SK-N-SH (cell line): Measurements from ENCODE around the gene CRISPLD2. TPM values are rescaled to one million over a fixed set of nuclear protein-coding genes. Genes with fewer than 3 reads are reported as not detected.

Source experiments
- CTCF ChIA-PET: fragments of 300-600, 350-600 bp; formaldehyde crosslinking; extraction: SDS; loops from one replicate; lab custom pipeline; 2021; lab: Yijun Ruan, JAX
- POLR2A ChIA-PET: fragments of 350-600 bp; sonication (Branson Sonifier 250); formaldehyde crosslinking; extraction: SDS; loops from one replicate; lab custom pipeline; 2020; ENCODE audit warnings: antibody characterized with exemption, inconsistent platforms; lab: Yijun Ruan, JAX
- DNase-seq: peaks from one replicate; pipeline ENCODE4 v3.0.0; 2012
- H2AFZ ChIP-seq: fragments of 200-600 bp; sonication (generic); 2 replicates; pipeline ENCODE4 v1.8.1; 2016; ENCODE audit warnings: antibody characterized with exemption, mild to moderate bottlenecking, low read depth
- H3F3A ChIP-seq: fragments of 200-600 bp; sonication (generic); replicated peaks from 2 replicates; pipeline ENCODE3; 2016; ENCODE audit warnings: antibody characterized with exemption, mild to moderate bottlenecking; ENCODE audit not compliant: insufficient read depth
- H3K27ac ChIP-seq, 2 experiments: fragments of 200-500 bp in 1 of 2; fragments of 200-600 bp in 1 of 2; sonication (Bioruptor generic) in 1 of 2; sonication (generic), shearing (Covaris generic) in 1 of 2; 2 replicates each; pipeline versions ENCODE4 v1.5.1 to v1.6.1; 2014 to 2016; ENCODE audit warnings: low read depth in 2 of 2, inconsistent platforms in 1 of 2, low read length in 1 of 2, mild to moderate bottlenecking in 1 of 2, mixed read lengths in 1 of 2
- H3K27me3 ChIP-seq: fragments of 200-600 bp; sonication (generic), shearing (Covaris generic); 2 replicates; pipeline ENCODE4 v1.6.1; 2016; ENCODE audit warnings: mixed run types; ENCODE audit not compliant: insufficient read depth
- H3K36me3 ChIP-seq, 2 experiments: fragments of 200-500 bp in 1 of 2; fragments of 200-600 bp in 1 of 2; sonication (Bioruptor generic) in 1 of 2; sonication (generic) in 1 of 2; replicated peaks in 1 of 2; 2 replicates each; pipeline versions ENCODE3 to v1.5.1; 2014 to 2016; ENCODE audit warnings: low read length in 1 of 2, mild to moderate bottlenecking in 1 of 2; ENCODE audit not compliant: insufficient read depth in 2 of 2, control insufficient read depth in 1 of 2
- H3K4me1 ChIP-seq, 2 experiments: fragments of 200-500 bp in 1 of 2; fragments of 200-600 bp in 1 of 2; sonication (Bioruptor generic) in 1 of 2; sonication (generic), shearing (Covaris generic) in 1 of 2; 2 replicates each; pipeline versions ENCODE4 v1.5.1 to v1.6.1; 2014 to 2016; ENCODE audit warnings: low read depth in 1 of 2, low read length in 1 of 2, mixed run types in 1 of 2; ENCODE audit not compliant: insufficient read depth in 2 of 2, control insufficient read depth in 1 of 2
- H3K4me2 ChIP-seq: fragments of 200-600 bp; sonication (generic), shearing (Covaris generic); 2 replicates; pipeline ENCODE4 v1.6.1; 2017; ENCODE audit warnings: mixed run types
- H3K4me3 ChIP-seq, 2 experiments: fragments of 200-500 bp in 1 of 2; fragments of 200-600 bp in 1 of 2; sonication (Bioruptor generic) in 1 of 2; sonication (generic), shearing (Covaris generic) in 1 of 2; 2 replicates each; pipeline versions ENCODE4 v1.5.1 to v1.8.1; 2014 to 2016; ENCODE audit warnings: low read depth in 2 of 2, inconsistent platforms in 1 of 2, low read length in 1 of 2, mild to moderate bottlenecking in 1 of 2, mixed read lengths in 1 of 2, moderate library complexity in 1 of 2
- H3K79me2 ChIP-seq: fragments of 200-600 bp; sonication (generic); 2 replicates; pipeline ENCODE4 v1.8.1; 2017; ENCODE audit warnings: mild to moderate bottlenecking; ENCODE audit not compliant: insufficient read depth
- H3K9ac ChIP-seq: fragments of 200-600 bp; sonication (generic); 2 replicates; pipeline ENCODE4 v1.6.1; 2017; ENCODE audit warnings: mixed run types
- H3K9me2 ChIP-seq: fragments of 200-600 bp; sonication (generic); 2 replicates; pipeline ENCODE4 v1.6.1; 2017; ENCODE audit warnings: mixed run types
- H3K9me3 ChIP-seq: fragments of 200-600 bp; sonication (generic); 2 replicates; pipeline ENCODE4 v1.6.1; 2017; ENCODE audit warnings: mixed run types, mild to moderate bottlenecking, moderate library complexity
- H4K20me1 ChIP-seq: fragments of 200-600 bp; sonication (generic); 2 replicates; pipeline ENCODE4 v1.6.1; 2017; ENCODE audit warnings: mild to moderate bottlenecking, mixed run types; ENCODE audit not compliant: insufficient read depth
- ELF1 ChIP-seq: IDR thresholded peaks from 2 replicates; pipeline ENCODE4 v1.4.0; 2012
- EP300 ChIP-seq, 2 experiments: IDR thresholded peaks; 2 replicates each; pipeline versions ENCODE4 v1.4.0 to v1.6.1; 2012; ENCODE audit warnings: borderline replicate concordance in 1 of 2, low read depth in 1 of 2, low read length in 1 of 2
- EZH2phosphoT487 ChIP-seq: fragments of 200-600 bp; sonication (generic); IDR thresholded peaks from 2 replicates; pipeline ENCODE4 v1.6.1; 2017; ENCODE audit warnings: low read depth, mixed run types, mild to moderate bottlenecking, antibody characterized with exemption, moderate library complexity, borderline replicate concordance
- FOXJ3 ChIP-seq: sonication (generic); formaldehyde crosslinking; IDR thresholded peaks from 2 replicates; pipeline ENCODE4 v1.5.1; 2020; ENCODE audit warnings: mild to moderate bottlenecking, missing genetic modification reagents
- GATA2 ChIP-seq: sonication (generic); formaldehyde crosslinking; IDR thresholded peaks from 2 replicates; pipeline ENCODE4 v1.5.0; 2020; ENCODE audit warnings: mild to moderate bottlenecking, missing genetic modification reagents
- NFIC ChIP-seq: IDR thresholded peaks from 2 replicates; pipeline ENCODE4 v1.4.0; 2012; ENCODE audit warnings: borderline replicate concordance
- NRF1 ChIP-seq: IDR thresholded peaks from 2 replicates; pipeline ENCODE4 v1.6.1; 2012; ENCODE audit warnings: low read depth, mild to moderate bottlenecking, low read length
- POLR2AphosphoS5 ChIP-seq: IDR thresholded peaks from 2 replicates; pipeline ENCODE4 v1.6.1; 2012; ENCODE audit warnings: low read depth, low read length
- RAD21 ChIP-seq: IDR thresholded peaks from 2 replicates; pipeline ENCODE4 v1.6.1; 2012; ENCODE audit warnings: mild to moderate bottlenecking, low read length
- RCOR1 ChIP-seq: fragments of 150-350 bp; IDR thresholded peaks from 2 replicates; pipeline ENCODE4 v1.6.1; 2017; ENCODE audit warnings: antibody characterized with exemption, low read length
- REST ChIP-seq: IDR thresholded peaks from 2 replicates; pipeline ENCODE4 v1.6.1; 2012; ENCODE audit warnings: mild to moderate bottlenecking, low read depth, low read length, moderate library complexity
- RFX5 ChIP-seq: IDR thresholded peaks from 2 replicates; pipeline ENCODE4 v1.6.1; 2012; ENCODE audit warnings: mild to moderate bottlenecking, improper control_type of control experiment, low read length
- RXRA ChIP-seq: IDR thresholded peaks from 2 replicates; pipeline ENCODE4 v1.4.0; 2012; ENCODE audit warnings: low read depth, mild to moderate bottlenecking, borderline replicate concordance
- SIN3A ChIP-seq: IDR thresholded peaks from 2 replicates; pipeline ENCODE4 v1.6.1; 2012; ENCODE audit warnings: low read depth, mild to moderate bottlenecking, low read length, moderate library complexity, borderline replicate concordance
- SMC3 ChIP-seq: IDR thresholded peaks from 2 replicates; pipeline ENCODE4 v1.6.1; 2012; ENCODE audit warnings: low read depth, low read length, improper control_type of control experiment
- TAF1 ChIP-seq: IDR thresholded peaks from 2 replicates; pipeline ENCODE4 v1.6.1; 2012; ENCODE audit warnings: low read depth, mild to moderate bottlenecking, low read length, moderate library complexity, borderline replicate concordance
- TCF12 ChIP-seq: IDR thresholded peaks from 2 replicates; pipeline ENCODE4 v1.4.0; 2012
- TEAD4 ChIP-seq: IDR thresholded peaks from 2 replicates; pipeline ENCODE4 v1.4.0; 2012; ENCODE audit warnings: mild to moderate bottlenecking, borderline replicate concordance; ENCODE audit not compliant: insufficient read depth
- USF1 ChIP-seq: IDR thresholded peaks from 2 replicates; pipeline ENCODE4 v1.4.0; 2012; ENCODE audit warnings: low read depth, borderline replicate concordance
- WGBS: methylation state at CpG from one replicate; pipeline ENCODE4 v1.1.6; 2017; ENCODE audit warnings: low lambda C conversion rate; 5-methylcytosine and 5-hydroxymethylcytosine counted together
- polyA plus RNA-seq, 3 experiments: library from polyadenylated mRNA; depleted of rRNA; stranded (reverse); fragments of >200 nt; gene quantifications; 2 replicates each; pipeline ENCODE4 v1.2.3, GENCODE V29; 2012
- TF ChIP-seq, protein P1 (sequence below): IDR thresholded peaks from 2 replicates; pipeline ENCODE4 v1.4.0; 2012; ENCODE audit warnings: low read depth
- TF ChIP-seq, protein P2 (sequence below): fragments of 150-350 bp; IDR thresholded peaks from 2 replicates; pipeline ENCODE4 v1.6.1; 2016; ENCODE audit warnings: mild to moderate bottlenecking, low read depth, low read length

CRISPLD2 gene
- polyA plus RNA-seq, 1 of the 3 experiments (the other 2 are of a cell fraction): 6.3 TPM

DNA sequence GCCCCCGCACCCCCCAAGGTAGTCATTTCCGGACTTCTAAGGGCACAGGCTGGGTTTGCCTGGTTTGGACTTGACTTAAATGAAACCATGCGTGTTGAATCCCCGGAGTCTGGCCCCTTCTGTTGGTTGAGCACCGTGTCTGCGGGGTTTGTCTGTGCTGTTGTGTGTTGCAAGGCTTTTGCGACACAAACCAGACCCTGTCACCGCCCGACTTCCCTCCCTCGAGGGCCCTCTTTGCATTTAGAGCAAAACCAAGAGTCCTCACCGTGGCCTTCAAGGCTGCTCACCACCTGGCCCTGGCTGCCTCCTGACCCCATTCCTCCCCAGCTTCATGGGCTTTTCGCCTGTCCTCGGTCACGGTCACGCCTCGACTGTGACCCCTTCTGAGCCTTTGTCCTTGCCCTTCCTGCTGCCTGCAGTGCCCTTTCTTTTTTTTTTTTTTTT lies 7.4 kb downstream of the CRISPLD2 start (continued):
- TF ChIP-seq EP300 (IDR thresholded peaks at IDR 0.05; ENCODE audit: borderline replicate concordance in 1 of 2, low read depth in 1 of 2, low read length in 1 of 2) (peak in 1 of 2 experiments; percentile 69; a peak in 1 of 4 replicates), RAD21 (no peak)
- TF ChIP-seq, all 33 proteins: peak for 7

GRCh38 chr16:84827897-84828296 lies 8.1 kb downstream of the CRISPLD2 start:
- POLR2A ChIA-PET: no interaction called here
- WGBS: 92% methylated on average over 15 of the region's 15 CpGs
- no peak overlapping the region for H3K27ac ChIP-seq

DNA sequence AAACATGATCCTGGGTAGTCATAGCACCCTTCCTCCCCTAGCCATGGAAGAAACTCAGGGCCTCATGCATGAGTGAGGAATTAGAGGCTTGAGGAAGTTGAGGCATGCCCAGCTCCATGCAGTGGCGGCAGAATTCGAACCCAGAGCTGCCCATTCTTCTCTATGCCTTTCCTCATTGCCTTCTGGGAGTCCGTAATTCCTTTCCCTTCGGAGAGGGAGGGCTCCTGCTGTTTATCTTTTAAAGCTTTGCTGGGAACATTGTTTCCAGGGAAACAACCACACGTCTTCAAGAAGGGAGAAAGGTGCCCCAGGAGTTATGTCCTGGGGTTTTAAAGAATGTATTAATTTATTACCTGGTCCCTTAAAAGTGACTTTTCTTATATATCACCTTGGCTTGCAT lies 8.5 kb downstream of the CRISPLD2 start:
- 92% methylated on average over 5 of the region's 5 CpGs for WGBS
- ChIA-PET CTCF (interaction anchor here (0.7 to 1.6 kb wide), 3 partner anchors 90 to 143 kb away, joined by 3 to 7 read pairs (median 4); no protein-coding TSS in a partner anchor), POLR2A (no interaction called here)
- H3F3A ChIP-seq: peaks cover 17% of the 10 kb centered on the region
- H3K4me2 ChIP-seq: peak overlapping the region; percentile 61; the same call in 1 of the 2 replicates
- H3K4me3 ChIP-seq: no peak overlapping the region
- peaks cover 18 to 25% of the 10 kb centered on the region in 2 experiments; a peak in 2 of 4 replicates for H3K4me1 ChIP-seq
- no peaks in the 10 kb centered on the region for H3K27me3 ChIP-seq
- H2AFZ ChIP-seq: no peak overlapping the region
- no peaks in the 10 kb centered on the region for H4K20me1 ChIP-seq
- H3K36me3 ChIP-seq: no peaks in the 10 kb centered on the region
- no peak overlapping the region for H3K9ac ChIP-seq
- H3K27ac ChIP-seq: no peak overlapping the region
- H3K9me2 ChIP-seq: no peaks in the 10 kb centered on the region
- TF ChIP-seq POLR2AphosphoS5: no peak
- no peak for TF ChIP-seq RFX5
- no peak for TF ChIP-seq NRF1
- no peak for TF ChIP-seq FOXJ3 (CRISPR knock-in tag)
- TF ChIP-seq GATA2: no peak
- TF ChIP-seq TAF1: no peak
- TF ChIP-seq REST: no peak
- TF ChIP-seq, protein P1, sequence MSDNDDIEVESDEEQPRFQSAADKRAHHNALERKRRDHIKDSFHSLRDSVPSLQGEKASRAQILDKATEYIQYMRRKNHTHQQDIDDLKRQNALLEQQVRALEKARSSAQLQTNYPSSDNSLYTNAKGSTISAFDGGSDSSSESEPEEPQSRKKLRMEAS: no peak
- TF ChIP-seq EZH2phosphoT487: no peak
- TF ChIP-seq SMC3: no peak
- no peak for TF ChIP-seq TCF12
- no peak for TF ChIP-seq SIN3A
- H3K79me2 ChIP-seq: no peaks in the 10 kb centered on the region
- no peak for DNase-seq
- H3K9me3 ChIP-seq: no peaks in the 10 kb centered on the region

More at GRCh38 chr16:84827897-84828296, 8.1 kb downstream of the CRISPLD2 start:
- Histone ChIP-seq H3K9me2 (no peaks in the 10 kb centered on the region), H3K9me3 (no peaks in the 10 kb centered on the region), H3K4me2 (no peak overlapping the region; the same call in 1 of the 2 replicates), H2AFZ (no peak overlapping the region), H3K36me3 (no peaks in the 10 kb centered on the region), H3K79me2 (no peaks in the 10 kb centered on the region), H3K9ac (no peak overlapping the region), H3K4me1 (peaks cover 18 to 25% of the 10 kb centered on the region in 2 experiments; a peak in 2 of 4 replicates), H3F3A (peaks cover 17% of the 10 kb centered on the region), H3K27me3 (no peaks in the 10 kb centered on the region), H4K20me1 (no peaks in the 10 kb centered on the region), H3K4me3 (no peak overlapping the region)
- TF ChIP-seq POLR2AphosphoS5 (no peak), RAD21 (no peak), ELF1 (no peak), TEAD4 (no peak), NFIC (no peak), GATA2 (no peak), TAF1 (no peak), USF1 (no peak), SMC3 (no peak), RXRA (no peak), RCOR1 (no peak)
- TF ChIP-seq, protein P2, sequence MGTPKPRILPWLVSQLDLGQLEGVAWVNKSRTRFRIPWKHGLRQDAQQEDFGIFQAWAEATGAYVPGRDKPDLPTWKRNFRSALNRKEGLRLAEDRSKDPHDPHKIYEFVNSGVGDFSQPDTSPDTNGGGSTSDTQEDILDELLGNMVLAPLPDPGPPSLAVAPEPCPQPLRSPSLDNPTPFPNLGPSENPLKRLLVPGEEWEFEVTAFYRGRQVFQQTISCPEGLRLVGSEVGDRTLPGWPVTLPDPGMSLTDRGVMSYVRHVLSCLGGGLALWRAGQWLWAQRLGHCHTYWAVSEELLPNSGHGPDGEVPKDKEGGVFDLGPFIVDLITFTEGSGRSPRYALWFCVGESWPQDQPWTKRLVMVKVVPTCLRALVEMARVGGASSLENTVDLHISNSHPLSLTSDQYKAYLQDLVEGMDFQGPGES: no peak
- DNase-seq: no peak
- CTCF ChIA-PET: interaction anchor here (1.1 to 1.6 kb wide), 2 partner anchors 90 to 143 kb away, joined by 3 to 7 read pairs; no protein-coding TSS in a partner anchor
